HepG2 (cell line): Measurements from ENCODE around the gene TCP11L1. TPM values are rescaled to one million over a fixed set of nuclear protein-coding genes. Genes with fewer than 3 reads are reported as not detected.

ENCODE experiments used
- BRD4 ChIP-seq: sonication (generic); formaldehyde crosslinking; IDR thresholded peaks from 2 replicates; pipeline ENCODE4 v1.4.0; 2020; ENCODE audit warnings: missing genetic modification reagents
- CC2D1A ChIP-seq: sonication (generic); formaldehyde crosslinking; IDR thresholded peaks from 2 replicates; pipeline ENCODE4 v1.8.1; 2023; ENCODE audit warnings: mild to moderate bottlenecking, missing genetic modification reagents
- FOSL1 ChIP-seq: sonication (generic); formaldehyde crosslinking; IDR thresholded peaks from 2 replicates; pipeline ENCODE4 v1.9.0; 2021; ENCODE audit warnings: missing genetic modification reagents, borderline replicate concordance
- JARID2 ChIP-seq: sonication (generic); formaldehyde crosslinking; IDR thresholded peaks from 2 replicates; pipeline ENCODE4 v1.8.1; 2023; ENCODE audit warnings: missing genetic modification reagents, inconsistent platforms; ENCODE audit not compliant: insufficient replicate concordance
- KLF9 ChIP-seq: IDR thresholded peaks from 2 replicates; pipeline ENCODE4 v1.6.1; 2016; ENCODE audit warnings: low read depth
- MYNN ChIP-seq: sonication (generic); formaldehyde crosslinking; IDR thresholded peaks from 2 replicates; pipeline ENCODE4 v1.4.0; 2020; ENCODE audit warnings: mild to moderate bottlenecking, low read depth, missing genetic modification reagents
- NR2F6 ChIP-seq, 2 experiments: IDR thresholded peaks; 2 replicates each; pipeline ENCODE4 v1.6.1; 2016; ENCODE audit warnings: antibody characterized with exemption in 1 of 2, mild to moderate bottlenecking in 1 of 2
- PHF21A ChIP-seq: sonication (generic); formaldehyde crosslinking; IDR thresholded peaks from 2 replicates; pipeline ENCODE4 v1.5.0; 2020; ENCODE audit warnings: mild to moderate bottlenecking, missing genetic modification reagents
- POLR2G ChIP-seq: fragments of 200-400 bp; formaldehyde crosslinking; IDR thresholded peaks from 2 replicates; pipeline ENCODE4 v1.6.1; 2018; ENCODE audit warnings: mild to moderate bottlenecking, low read depth, low read length, moderate library complexity
- SIX4 ChIP-seq: sonication (generic); formaldehyde crosslinking; IDR thresholded peaks from 2 replicates; pipeline ENCODE4 v1.4.0; 2020; ENCODE audit warnings: missing genetic modification reagents
- SP140L ChIP-seq: sonication (generic); formaldehyde crosslinking; IDR thresholded peaks from 2 replicates; pipeline ENCODE4 v1.4.0; 2020; ENCODE audit warnings: missing genetic modification reagents, borderline replicate concordance
- ZFP36L2 ChIP-seq: sonication (generic); formaldehyde crosslinking; IDR thresholded peaks from 2 replicates; pipeline ENCODE4 v1.4.0; 2020; ENCODE audit warnings: missing genetic modification reagents
- ZNF816 ChIP-seq: sonication (generic); formaldehyde crosslinking; IDR thresholded peaks from 2 replicates; pipeline ENCODE4 v1.8.0; 2022; ENCODE audit warnings: missing genetic modification reagents, mild to moderate bottlenecking, borderline replicate concordance
- polyA plus RNA-seq, 8 experiments: library from polyadenylated mRNA; depleted of rRNA in 3 of 8; stranded (reverse) in 7 of 8; unstranded in 1 of 8; fragments of >200 nt; fragmentation: Illumina TruSeq in 4 of 8; extraction: Trizol in 4 of 8; gene quantifications; 2 replicates each; pipeline versions ENCODE4 v1.2.1 to v1.2.3, GENCODE V29; 2011 to 2016; ENCODE audit warnings: low read depth in 4 of 8, missing spikeins in 1 of 8, mixed read lengths in 1 of 8; ENCODE audit not compliant: insufficient read depth in 1 of 8
- total RNA-seq, 5 experiments: library from RNA; depleted of rRNA; stranded (reverse); fragments of >200 nt; fragmentation: Illumina TruSeq; extraction: Trizol; gene quantifications; 2 replicates each; pipeline ENCODE4 v1.2.3, GENCODE V29; 2016; ENCODE audit warnings: low read depth in 1 of 5
- TF ChIP-seq, protein P1 (sequence below): sonication (generic); formaldehyde crosslinking; IDR thresholded peaks from 2 replicates; pipeline ENCODE4 v1.4.0; 2020; ENCODE audit warnings: missing genetic modification reagents
- TF ChIP-seq, protein P2 (sequence below): sonication (generic); formaldehyde crosslinking; IDR thresholded peaks from 2 replicates; pipeline ENCODE4 v1.5.1; 2020; ENCODE audit warnings: missing genetic modification reagents, mild to moderate bottlenecking, borderline replicate concordance
- TF ChIP-seq, protein P3 (sequence below): sonication (generic); formaldehyde crosslinking; IDR thresholded peaks from 2 replicates; pipeline ENCODE4 v1.8.0; 2022; ENCODE audit warnings: missing genetic modification reagents, mild to moderate bottlenecking, inconsistent platforms, borderline replicate concordance
- TF ChIP-seq, protein P4 (sequence below): sonication (generic); formaldehyde crosslinking; conservative IDR thresholded peaks from 2 replicates; pipeline ENCODE4 v1.8.0; 2022; ENCODE audit warnings: missing genetic modification reagents
- TF ChIP-seq, protein P5 (sequence below): sonication (generic); formaldehyde crosslinking; IDR thresholded peaks from 2 replicates; pipeline ENCODE4 v1.9.0; 2021; ENCODE audit warnings: missing genetic modification reagents, mild to moderate bottlenecking, borderline replicate concordance
- TF ChIP-seq, protein P6 (sequence below): sonication (generic); formaldehyde crosslinking; conservative IDR thresholded peaks from 2 replicates; pipeline ENCODE4 v1.4.0; 2020; ENCODE audit warnings: missing genetic modification reagents

Gene TCP11L1
- total and polyA plus RNA-seq, 2 of the 13 experiments (the other 11 are each of a cell fraction or from before 2014, with no cell fraction given): 7.9 to 10.1 TPM

DNA sequence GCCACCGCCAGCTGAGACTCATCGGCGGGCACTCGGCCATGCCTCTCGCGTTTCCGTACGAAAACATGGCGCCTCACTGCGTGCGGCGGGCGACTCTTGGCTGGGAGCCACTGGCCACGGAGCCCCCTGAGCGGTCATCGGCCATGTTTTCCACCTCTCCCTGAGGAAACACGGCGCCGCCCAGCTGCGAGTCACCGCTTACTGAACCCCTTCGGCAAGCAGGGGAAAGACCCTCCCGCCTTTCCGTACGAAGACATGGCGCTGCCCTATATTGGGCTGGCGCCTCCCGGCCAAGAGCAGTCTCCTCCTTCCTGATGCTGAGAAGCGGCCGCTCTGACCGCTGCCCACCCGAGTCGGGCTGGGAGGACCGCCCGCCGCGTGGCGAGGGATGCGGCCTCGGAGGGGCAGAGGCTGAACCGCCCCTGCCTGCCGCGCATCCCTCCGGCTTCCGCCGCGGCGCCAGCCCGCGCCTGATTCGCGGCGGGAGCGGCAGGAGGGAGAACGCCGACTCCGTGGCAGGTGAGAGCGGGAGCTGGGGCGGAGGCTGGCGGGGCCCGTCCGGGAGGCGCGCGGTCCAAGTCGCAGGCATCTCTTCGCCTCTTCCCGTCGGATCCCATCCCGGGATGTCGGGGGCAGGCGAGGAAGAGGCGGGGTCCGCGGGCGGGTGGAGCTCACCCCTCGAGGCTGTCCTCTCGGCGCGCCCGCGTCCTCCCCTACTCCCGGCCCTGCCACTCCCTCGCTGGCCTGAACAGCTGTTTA is at the start of gene TCP11L1 (continued):
- TF ChIP-seq FOSL1 (CRISPR knock-in tag) (no peak), SIX4 (CRISPR knock-in tag) (no peak), NR2F6 (IDR thresholded peaks at IDR 0.05) (no peak), NR2F6 (CRISPR knock-in tag; IDR thresholded peaks at IDR 0.05) (peak; percentile 27; the same call in 1 of the 2 replicates), POLR2G (peak; percentile 69), BRD4 (CRISPR knock-in tag) (peak; percentile 63), KLF9 (no peak), MYNN (no peak; the same call in 1 of the 2 replicates), ZFP36L2 (no peak), SP140L (CRISPR knock-in tag) (peak; percentile 16; the same call in 1 of the 2 replicates), PHF21A (peak; percentile 13; the same call in 1 of the 2 replicates), JARID2 (CRISPR knock-in tag) (no peak), CC2D1A (no peak), ZNF816 (CRISPR knock-in tag) (no peak)
- TF ChIP-seq, protein P1, sequence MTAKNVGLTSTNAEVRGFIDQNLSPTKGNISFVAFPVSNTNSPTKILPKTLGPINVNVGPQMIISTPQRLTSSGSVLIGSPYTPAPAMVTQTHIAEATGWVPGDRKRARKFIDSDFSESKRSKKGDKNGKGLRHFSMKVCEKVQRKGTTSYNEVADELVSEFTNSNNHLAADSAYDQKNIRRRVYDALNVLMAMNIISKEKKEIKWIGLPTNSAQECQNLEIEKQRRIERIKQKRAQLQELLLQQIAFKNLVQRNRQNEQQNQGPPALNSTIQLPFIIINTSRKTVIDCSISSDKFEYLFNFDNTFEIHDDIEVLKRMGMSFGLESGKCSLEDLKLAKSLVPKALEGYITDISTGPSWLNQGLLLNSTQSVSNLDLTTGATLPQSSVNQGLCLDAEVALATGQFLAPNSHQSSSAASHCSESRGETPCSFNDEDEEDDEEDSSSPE: peak; percentile 66
- TF ChIP-seq, protein P2, sequence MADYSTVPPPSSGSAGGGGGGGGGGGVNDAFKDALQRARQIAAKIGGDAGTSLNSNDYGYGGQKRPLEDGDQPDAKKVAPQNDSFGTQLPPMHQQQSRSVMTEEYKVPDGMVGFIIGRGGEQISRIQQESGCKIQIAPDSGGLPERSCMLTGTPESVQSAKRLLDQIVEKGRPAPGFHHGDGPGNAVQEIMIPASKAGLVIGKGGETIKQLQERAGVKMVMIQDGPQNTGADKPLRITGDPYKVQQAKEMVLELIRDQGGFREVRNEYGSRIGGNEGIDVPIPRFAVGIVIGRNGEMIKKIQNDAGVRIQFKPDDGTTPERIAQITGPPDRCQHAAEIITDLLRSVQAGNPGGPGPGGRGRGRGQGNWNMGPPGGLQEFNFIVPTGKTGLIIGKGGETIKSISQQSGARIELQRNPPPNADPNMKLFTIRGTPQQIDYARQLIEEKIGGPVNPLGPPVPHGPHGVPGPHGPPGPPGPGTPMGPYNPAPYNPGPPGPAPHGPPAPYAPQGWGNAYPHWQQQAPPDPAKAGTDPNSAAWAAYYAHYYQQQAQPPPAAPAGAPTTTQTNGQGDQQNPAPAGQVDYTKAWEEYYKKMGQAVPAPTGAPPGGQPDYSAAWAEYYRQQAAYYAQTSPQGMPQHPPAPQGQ (CRISPR knock-in tag): no peak
- TF ChIP-seq, protein P3, sequence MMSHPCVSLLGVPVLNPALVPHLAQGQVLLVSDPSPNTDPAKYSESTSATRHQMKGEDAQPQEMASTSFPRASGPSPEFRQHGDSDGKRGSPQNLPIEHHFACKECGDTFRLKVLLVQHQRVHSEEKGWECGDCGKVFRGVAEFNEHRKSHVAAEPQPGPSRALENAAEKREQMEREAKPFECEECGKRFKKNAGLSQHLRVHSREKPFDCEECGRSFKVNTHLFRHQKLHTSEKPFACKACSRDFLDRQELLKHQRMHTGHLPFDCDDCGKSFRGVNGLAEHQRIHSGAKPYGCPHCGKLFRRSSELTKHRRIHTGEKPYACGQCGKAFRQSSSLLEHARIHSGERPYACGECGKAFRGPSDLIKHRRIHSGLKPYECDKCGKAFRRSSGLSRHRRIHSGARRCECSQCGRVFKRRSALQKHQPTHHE (CRISPR knock-in tag): peak; percentile 64; the same call in 1 of the 2 replicates
- TF ChIP-seq, protein P4, sequence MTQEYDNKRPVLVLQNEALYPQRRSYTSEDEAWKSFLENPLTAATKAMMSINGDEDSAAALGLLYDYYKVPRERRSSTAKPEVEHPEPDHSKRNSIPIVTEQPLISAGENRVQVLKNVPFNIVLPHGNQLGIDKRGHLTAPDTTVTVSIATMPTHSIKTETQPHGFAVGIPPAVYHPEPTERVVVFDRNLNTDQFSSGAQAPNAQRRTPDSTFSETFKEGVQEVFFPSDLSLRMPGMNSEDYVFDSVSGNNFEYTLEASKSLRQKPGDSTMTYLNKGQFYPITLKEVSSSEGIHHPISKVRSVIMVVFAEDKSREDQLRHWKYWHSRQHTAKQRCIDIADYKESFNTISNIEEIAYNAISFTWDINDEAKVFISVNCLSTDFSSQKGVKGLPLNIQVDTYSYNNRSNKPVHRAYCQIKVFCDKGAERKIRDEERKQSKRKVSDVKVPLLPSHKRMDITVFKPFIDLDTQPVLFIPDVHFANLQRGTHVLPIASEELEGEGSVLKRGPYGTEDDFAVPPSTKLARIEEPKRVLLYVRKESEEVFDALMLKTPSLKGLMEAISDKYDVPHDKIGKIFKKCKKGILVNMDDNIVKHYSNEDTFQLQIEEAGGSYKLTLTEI (CRISPR knock-in tag): no peak
- TF ChIP-seq, protein P5, sequence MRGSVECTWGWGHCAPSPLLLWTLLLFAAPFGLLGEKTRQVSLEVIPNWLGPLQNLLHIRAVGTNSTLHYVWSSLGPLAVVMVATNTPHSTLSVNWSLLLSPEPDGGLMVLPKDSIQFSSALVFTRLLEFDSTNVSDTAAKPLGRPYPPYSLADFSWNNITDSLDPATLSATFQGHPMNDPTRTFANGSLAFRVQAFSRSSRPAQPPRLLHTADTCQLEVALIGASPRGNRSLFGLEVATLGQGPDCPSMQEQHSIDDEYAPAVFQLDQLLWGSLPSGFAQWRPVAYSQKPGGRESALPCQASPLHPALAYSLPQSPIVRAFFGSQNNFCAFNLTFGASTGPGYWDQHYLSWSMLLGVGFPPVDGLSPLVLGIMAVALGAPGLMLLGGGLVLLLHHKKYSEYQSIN (CRISPR knock-in tag): no peak
- TF ChIP-seq, protein P6, sequence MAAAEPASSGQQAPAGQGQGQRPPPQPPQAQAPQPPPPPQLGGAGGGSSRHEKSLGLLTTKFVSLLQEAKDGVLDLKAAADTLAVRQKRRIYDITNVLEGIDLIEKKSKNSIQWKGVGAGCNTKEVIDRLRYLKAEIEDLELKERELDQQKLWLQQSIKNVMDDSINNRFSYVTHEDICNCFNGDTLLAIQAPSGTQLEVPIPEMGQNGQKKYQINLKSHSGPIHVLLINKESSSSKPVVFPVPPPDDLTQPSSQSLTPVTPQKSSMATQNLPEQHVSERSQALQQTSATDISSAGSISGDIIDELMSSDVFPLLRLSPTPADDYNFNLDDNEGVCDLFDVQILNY: 0 out of 2 replicates have a peak, but pooled peaks have one; percentile 36
